H1 (cell line): ENCODE measurements around the gene LTB4R.

Experiments used
- EZH2 ChIP-seq: fragments of 200-600 bp; sonication (generic); IDR thresholded peaks from 2 replicates; pipeline ENCODE4 v1.7.1; 2012; ENCODE audit warnings: low read depth, mild to moderate bottlenecking, moderate library complexity, low read length, inconsistent platforms; ENCODE audit not compliant: severe bottlenecking
- POLR2AphosphoS5 ChIP-seq: IDR thresholded peaks from 2 replicates; pipeline ENCODE4 v1.6.1; 2011; ENCODE audit warnings: low read depth, low read length

DNA sequence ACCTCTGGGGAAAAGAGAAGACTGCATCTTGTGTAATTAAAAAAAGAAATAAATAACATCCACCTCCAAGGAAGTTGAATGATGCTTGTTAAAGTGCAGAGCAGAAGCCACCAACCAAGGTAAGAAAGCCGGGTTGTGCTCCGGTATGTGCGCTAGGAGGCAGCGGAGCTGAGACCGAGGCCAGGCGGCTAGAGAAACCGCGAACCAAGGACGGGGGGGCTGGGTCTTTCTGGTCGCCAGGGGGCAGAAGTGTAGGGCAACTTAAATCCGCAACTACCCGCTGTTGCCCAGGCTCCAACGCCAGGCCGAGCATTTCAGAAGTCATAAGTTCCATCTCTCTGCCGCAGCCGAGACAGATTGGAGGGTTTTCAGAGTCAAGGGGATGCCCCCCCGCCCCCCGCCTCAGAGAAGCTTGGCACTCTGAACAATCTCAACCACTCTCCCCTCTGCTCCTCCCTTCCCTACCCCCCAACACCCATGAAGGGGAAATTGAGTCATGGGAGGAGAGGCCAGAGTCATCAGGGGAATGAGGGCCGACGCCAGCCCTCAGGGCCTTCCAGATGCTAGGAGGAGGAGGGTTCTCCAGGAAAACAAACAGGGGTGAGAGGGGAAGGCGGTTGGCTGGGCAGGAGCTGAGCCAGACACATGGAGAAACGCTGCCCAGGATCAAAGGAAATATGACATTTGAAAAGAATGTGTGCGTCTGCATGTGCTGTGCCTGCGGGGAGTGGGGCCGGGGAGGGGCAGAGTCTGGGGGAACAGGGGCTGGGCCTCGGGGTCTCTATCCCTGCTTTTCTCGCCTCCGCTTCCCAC is 54.5 kb downstream of the LTB4R start:
- TF ChIP-seq POLR2AphosphoS5 (no peak), EZH2 (no peak)
